ENCODE results near the gene SRC. TPM values are rescaled to one million over a fixed set of nuclear protein-coding genes. Genes with fewer than 3 reads are reported as not detected.

Gene SRC
- total RNA-seq, 1 experiment from 2014 or later, result 42.3 TPM

- no peak overlapping the region for H3K4me2 ChIP-seq (ENCODE audit: low read length)
- H2AFZ ChIP-seq (ENCODE audit: low read depth, low read length, poor library complexity, severe bottlenecking), result no peak overlapping the region
- DNase-seq (ENCODE audit: low read depth, low spot score) (no peak), ATAC-seq (no peak)
- ChIA-PET RAD21 (ENCODE audit: low non-redundant PET in 1 of 2, low total read pairs in 2 of 2, uncharacterized antibody in 2 of 2, unreplicated experiment in 2 of 2) (no interaction called here), CTCF (no interaction called here), POLR2A (no interaction called here)
- H3K4me3 ChIP-seq (replicated peaks in 1 of 2; ENCODE audit: low read depth in 1 of 2, low read length in 2 of 2), result no peak overlapping the region
- no peak overlapping the region for H3K9ac ChIP-seq (ENCODE audit: low read length)
- no TSS peak for BruUV-seq (replicated peaks)
- peaks cover 49% of the 10 kb centered on the region for H3K27me3 ChIP-seq (ENCODE audit: insufficient read depth, low read length)
- H3K27ac ChIP-seq (ENCODE audit: low read depth, low read length), result no peak overlapping the region
- no peaks in the 10 kb centered on the region for H3K9me2 ChIP-seq (ENCODE audit: insufficient read depth)
- TF ChIP-seq ZBTB33 (IDR thresholded peaks at IDR 0.05; ENCODE audit: extremely low read depth, insufficient replicate concordance, low read length) (no peak), TCF7L2 (IDR thresholded peaks at IDR 0.05; ENCODE audit: borderline replicate concordance, extremely low read depth, insufficient read depth, insufficient read length) (no peak), FOSL1 (IDR thresholded peaks at IDR 0.05; ENCODE audit: low read depth) (no peak), ZNF274 (IDR thresholded peaks at IDR 0.05; ENCODE audit: low read depth, low read length) (no peak), SP1 (IDR thresholded peaks at IDR 0.05; ENCODE audit: low read depth) (no peak)
- intact Hi-C loops (cut with micrococcal nuclease), result no loop called here
- no peaks in the 10 kb centered on the region for H3K9me3 ChIP-seq (ENCODE audit: control insufficient read depth in 1 of 2, insufficient read depth in 1 of 2, low read depth in 1 of 2, low read length in 2 of 2)
- no peaks in the 10 kb centered on the region for H3K79me2 ChIP-seq (ENCODE audit: insufficient read depth, low read length)
- H3K36me3 ChIP-seq (ENCODE audit: control insufficient read depth in 1 of 2, insufficient read depth in 2 of 2, low read length in 2 of 2), result no peaks in the 10 kb centered on the region
- no peaks in the 10 kb centered on the region for H3K4me1 ChIP-seq (ENCODE audit: control insufficient read depth in 1 of 2, insufficient read depth in 2 of 2, low read length in 2 of 2)
- H4K20me1 ChIP-seq (ENCODE audit: insufficient read depth), result no peaks in the 10 kb centered on the region
These were observed 101.7 kb downstream of the SRC start for GRCh38 chr20:37447688-37448087.

- ATAC-seq, result no peak
- ChIA-PET POLR2A (no interaction called here), RAD21 (ENCODE audit: low non-redundant PET in 1 of 2, low total read pairs in 2 of 2, uncharacterized antibody in 2 of 2, unreplicated experiment in 2 of 2) (no interaction called here), CTCF (no interaction called here)
- Histone ChIP-seq H4K20me1 (ENCODE audit: insufficient read depth) (no peaks in the 10 kb centered on the region), H3K9me2 (ENCODE audit: insufficient read depth) (no peaks in the 10 kb centered on the region), H3K4me3 (replicated peaks in 1 of 2; ENCODE audit: low read depth in 1 of 2, low read length in 2 of 2) (no peak overlapping the region), H3K9ac (ENCODE audit: low read length) (no peak overlapping the region), H3K9me3 (ENCODE audit: control insufficient read depth in 1 of 2, insufficient read depth in 1 of 2, low read depth in 1 of 2, low read length in 2 of 2) (no peaks in the 10 kb centered on the region), H3K27ac (ENCODE audit: low read depth, low read length) (no peak overlapping the region), H3K79me2 (ENCODE audit: insufficient read depth, low read length) (no peaks in the 10 kb centered on the region), H3K4me1 (ENCODE audit: control insufficient read depth in 1 of 2, insufficient read depth in 2 of 2, low read length in 2 of 2) (no peaks in the 10 kb centered on the region), H3K27me3 (ENCODE audit: insufficient read depth, low read length) (peaks cover 47% of the 10 kb centered on the region), H3K4me2 (ENCODE audit: low read length) (no peak overlapping the region), H2AFZ (ENCODE audit: low read depth, low read length, poor library complexity, severe bottlenecking) (no peak overlapping the region), H3K36me3 (ENCODE audit: control insufficient read depth in 1 of 2, insufficient read depth in 2 of 2, low read length in 2 of 2) (no peaks in the 10 kb centered on the region)
- TF ChIP-seq CBX3 (IDR thresholded peaks at IDR 0.05; ENCODE audit: low read depth) (no peak), ATF3 (IDR thresholded peaks at IDR 0.05) (no peak), ELF1 (IDR thresholded peaks at IDR 0.05; ENCODE audit: borderline replicate concordance, low read depth) (no peak), SRF (IDR thresholded peaks at IDR 0.05; ENCODE audit: low read depth) (no peak), EZH2phosphoT487 (IDR thresholded peaks at IDR 0.05; ENCODE audit: borderline replicate concordance) (no peak)
- no peak for DNase-seq (ENCODE audit: low read depth, low spot score)
- no TSS peak for BruUV-seq (replicated peaks)
- intact Hi-C loops (cut with micrococcal nuclease), result no loop called here
These were observed 103.3 kb downstream of the SRC start for GRCh38 chr20:37449276-37449675.

All from HCT116 (cell line).